Left lung (tissue), 10 donors: ENCODE results near the gene NES. TPM values are rescaled to one million over a fixed set of nuclear protein-coding genes. Genes with fewer than 3 reads are reported as not detected.
A peak's percentile ranks its signal among the peaks of the same experiment; 100 is the strongest.

Experiments used
- ATAC-seq: fragments of 200-7000 bp; cut with Tn5 transposase; one replicate; pipeline ENCODE4 v1.9.1; 2020; ENCODE audit warnings: moderate library complexity
- DNase-seq, 4 donors: peaks; one replicate each; pipeline ENCODE4 v3.0.0-alpha.2; 2013 to 2020
- H3K27ac ChIP-seq, 2 donors: fragments of 200-600 bp; sonication (generic) in 1 of 2; one replicate each; pipeline versions ENCODE4 v1.5.0 to v1.8.0; 2020 to 2021
- H3K27me3 ChIP-seq, 2 donors: fragments of 200-600 bp; sonication (generic) in 1 of 2; one replicate each; pipeline versions ENCODE4 v1.5.0 to v1.8.0; 2020 to 2021
- H3K36me3 ChIP-seq, 2 donors: fragments of 200-600 bp; sonication (generic) in 1 of 2; one replicate each; pipeline versions ENCODE4 v1.5.0 to v1.8.0; 2020 to 2021
- H3K4me1 ChIP-seq, 2 donors: fragments of 200-600 bp; one replicate each; pipeline ENCODE4 v1.8.0; 2021
- H3K4me3 ChIP-seq, 2 donors: fragments of 200-600 bp; sonication (generic) in 1 of 2; one replicate each; pipeline versions ENCODE4 v1.5.0 to v1.8.0; 2020 to 2021; ENCODE audit warnings: mild to moderate bottlenecking in 1 of 2
- H3K9me3 ChIP-seq, 2 donors: fragments of 200-600 bp; sonication (generic) in 1 of 2; one replicate each; pipeline versions ENCODE4 v1.5.0 to v1.8.0; 2020 to 2021
- CTCF ChIP-seq, 2 donors: fragments of 200-600 bp; sonication (generic) in 1 of 2; IDR thresholded peaks; one replicate each; pipeline versions ENCODE4 v1.5.0 to v1.8.0; 2021; ENCODE audit warnings: antibody characterized with exemption in 2 of 2
- intact Hi-C, 2 donors: fragments of 100-400 bp; cut with DNase I; formaldehyde crosslinking; loops; one replicate each; pipeline versions ENCODE4 v1.11.2 to v1.14.2; 2022
- polyA plus RNA-seq, 6 donors: library from polyadenylated mRNA; unstranded; fragments of 120-200 nt; gene quantifications; one replicate each; pipeline ENCODE4 v1.2.1, GENCODE V29; 2013; ENCODE audit not compliant: insufficient read length in 6 of 6
- total RNA-seq, 2 donors: library from RNA; stranded (reverse); fragmentation: NEBNext Ultra II Directional; extraction: Animal tissue kit (Norgen Biotek cat#: 25700); gene quantifications; one replicate each; pipeline ENCODE4 v1.2.1, GENCODE V29; 2021
- donor health status: DM: no; HTN: yes; CAD: no.
- donor health status: DM: no; HTN: no; CAD: no.

Gene NES
- total and polyA plus RNA-seq, 8 donors, result 54.9 to 84.0 (median 64.4) TPM

- Histone ChIP-seq H3K27me3 (peaks cover 22 to 83% of the 10 kb centered on the region in 2 donors), H3K4me3 (peak overlapping the region; percentile 2 to 27), H3K9me3 (no peaks in the 10 kb centered on the region), H3K36me3 (no peaks in the 10 kb centered on the region), H3K4me1 (peaks cover 19 to 28% of the 10 kb centered on the region in 2 donors), H3K27ac (no peak overlapping the region)
- DNase-seq, result peak in 1 of 4 donors; percentile 48
- intact Hi-C loops, result no loop called here
- peak; percentile 43 for ATAC-seq
- no peak for TF ChIP-seq CTCF (IDR thresholded peaks at IDR 0.05)
Observed at GRCh38 chr1:156704930-156705320, 27.7 kb upstream of the NES start.

GRCh38 chr1:156704166-156704711, 27.0 kb upstream of the NES start:
- no peak overlapping the region for H3K4me3 ChIP-seq
- no peaks in the 10 kb centered on the region for H3K9me3 ChIP-seq
- intact Hi-C loops, result no loop called here

GRCh38 chr1:156703741-156704140, 26.5 kb upstream of the NES start:
- Histone ChIP-seq H3K9me3 (no peaks in the 10 kb centered on the region), H3K27me3 (peaks cover 22 to 86% of the 10 kb centered on the region in 2 donors), H3K4me3 (no peak overlapping the region), H3K36me3 (no peaks in the 10 kb centered on the region), H3K27ac (no peak overlapping the region), H3K4me1 (peaks cover 19 to 28% of the 10 kb centered on the region in 2 donors)
- no peak for TF ChIP-seq CTCF (IDR thresholded peaks at IDR 0.05)
- ATAC-seq (no peak), DNase-seq (no peak)
- intact Hi-C loops, result no loop called here

More at GRCh38 chr1:156704166-156704711, 27.0 kb upstream of the NES start:
- ATAC-seq (no peak), DNase-seq (no peak)
- TF ChIP-seq CTCF (IDR thresholded peaks at IDR 0.05), result no peak
- H3K27ac ChIP-seq, result no peak overlapping the region
- H3K36me3 ChIP-seq, result no peaks in the 10 kb centered on the region
- peaks cover 22 to 86% of the 10 kb centered on the region in 2 donors for H3K27me3 ChIP-seq
- peaks cover 19 to 28% of the 10 kb centered on the region in 2 donors for H3K4me1 ChIP-seq

- no peak for ATAC-seq
- Histone ChIP-seq H3K4me3 (no peak overlapping the region), H3K4me1 (peaks cover 19 to 28% of the 10 kb centered on the region in 2 donors), H3K9me3 (no peaks in the 10 kb centered on the region), H3K27me3 (peaks cover 22 to 86% of the 10 kb centered on the region in 2 donors), H3K27ac (no peak overlapping the region), H3K36me3 (no peaks in the 10 kb centered on the region)
- intact Hi-C loops, result no loop called here
- TF ChIP-seq CTCF (IDR thresholded peaks at IDR 0.05), result no peak
- DNase-seq, result no peak
Observed at GRCh38 chr1:156703336-156703735, 26.1 kb upstream of the NES start.

GRCh38 chr1:156700736-156701531, 23.7 kb upstream of the NES start:
- intact Hi-C loops, result no loop called here
- no peak overlapping the region for H3K4me3 ChIP-seq

More at GRCh38 chr1:156700736-156701531, 23.7 kb upstream of the NES start:
- no peak for ATAC-seq
- H3K4me1 ChIP-seq, result peaks cover 12 to 16% of the 10 kb centered on the region in 2 donors
- no peak for DNase-seq
- no peak overlapping the region for H3K27ac ChIP-seq
- no peaks in the 10 kb centered on the region for H3K36me3 ChIP-seq
- H3K9me3 ChIP-seq, result no peaks in the 10 kb centered on the region
- no peak for TF ChIP-seq CTCF (IDR thresholded peaks at IDR 0.05)
- peaks cover 22 to 73% of the 10 kb centered on the region in 2 donors for H3K27me3 ChIP-seq
